Measurements from ENCODE around the gene FBLL1. TPM values are rescaled to one million over a fixed set of nuclear protein-coding genes. Genes with fewer than 3 reads are reported as not detected.
"Not testable (repeated sequence)": the region's sequence is repeated elsewhere in the genome, so short reads cannot be mapped to it uniquely, and the experiment has no call there.

FBLL1 gene
- total RNA-seq, 2 experiments from 2014 or later, result 0.20 TPM; not detected in 1

GRCh38 chr5:168531191-168531590, 2.1 kb downstream of the FBLL1 start:
- CTCF ChIA-PET, result no interaction called here

DNA sequence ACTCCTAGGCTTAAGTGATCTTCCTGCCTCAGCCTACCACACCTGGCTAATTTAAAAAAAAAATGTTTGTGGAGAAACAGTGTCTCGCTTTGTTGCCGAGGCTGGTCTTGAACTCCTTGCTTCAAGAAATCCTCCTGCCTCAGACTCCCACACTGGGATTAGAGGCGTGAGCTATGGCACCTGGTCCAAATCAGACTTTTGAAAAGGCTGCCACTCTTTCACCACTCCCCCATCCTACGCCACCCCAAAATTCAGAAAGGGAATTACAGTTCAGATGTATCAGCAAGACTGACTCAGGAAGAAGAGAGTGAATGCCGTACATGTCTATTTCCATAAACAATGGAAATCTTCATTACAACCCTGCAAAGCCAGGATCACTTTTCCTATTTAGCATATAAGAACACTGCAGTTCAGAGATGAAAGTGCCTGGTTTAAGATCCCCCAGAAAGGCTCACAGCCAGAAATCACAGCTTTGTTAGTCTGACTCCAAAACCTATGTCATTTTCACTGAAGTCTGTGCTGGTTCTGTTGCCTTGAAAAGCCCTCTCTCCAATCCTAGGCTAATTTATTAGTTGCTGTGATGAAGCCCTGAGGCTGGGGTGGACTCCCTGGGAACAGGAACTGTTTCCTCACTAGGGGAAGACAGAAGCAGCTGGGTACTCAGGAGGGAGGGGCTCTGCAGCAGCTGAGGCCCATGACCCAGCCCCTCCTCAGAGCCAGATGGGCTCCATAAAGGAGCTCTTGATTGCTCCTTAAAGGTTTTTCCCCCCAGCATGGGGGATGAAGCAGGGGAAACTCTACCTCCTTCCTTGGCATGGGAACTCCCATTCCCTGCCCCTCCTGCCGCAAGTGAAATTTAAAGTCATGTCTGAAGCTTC, 3.1 kb downstream of the FBLL1 start:
- ATAC-seq (no peak), DNase-seq (no peak)
- POLR2A ChIA-PET, result no interaction called here
- Mint-ChIP-seq H3K4me1 (ENCODE audit: low read depth) (peaks cover 12% of the 10 kb centered on the region), H3K27ac (no peak overlapping the region), H3K4me3 (no peak overlapping the region), H3K27me3 (peaks cover 33% of the 10 kb centered on the region), H3K36me3 (ENCODE audit: low read depth) (peaks cover 11% of the 10 kb centered on the region), H3K9me3 (no peaks in the 10 kb centered on the region)
- CTCF ChIA-PET, result no interaction called here
- TF ChIP-seq, protein P1, sequence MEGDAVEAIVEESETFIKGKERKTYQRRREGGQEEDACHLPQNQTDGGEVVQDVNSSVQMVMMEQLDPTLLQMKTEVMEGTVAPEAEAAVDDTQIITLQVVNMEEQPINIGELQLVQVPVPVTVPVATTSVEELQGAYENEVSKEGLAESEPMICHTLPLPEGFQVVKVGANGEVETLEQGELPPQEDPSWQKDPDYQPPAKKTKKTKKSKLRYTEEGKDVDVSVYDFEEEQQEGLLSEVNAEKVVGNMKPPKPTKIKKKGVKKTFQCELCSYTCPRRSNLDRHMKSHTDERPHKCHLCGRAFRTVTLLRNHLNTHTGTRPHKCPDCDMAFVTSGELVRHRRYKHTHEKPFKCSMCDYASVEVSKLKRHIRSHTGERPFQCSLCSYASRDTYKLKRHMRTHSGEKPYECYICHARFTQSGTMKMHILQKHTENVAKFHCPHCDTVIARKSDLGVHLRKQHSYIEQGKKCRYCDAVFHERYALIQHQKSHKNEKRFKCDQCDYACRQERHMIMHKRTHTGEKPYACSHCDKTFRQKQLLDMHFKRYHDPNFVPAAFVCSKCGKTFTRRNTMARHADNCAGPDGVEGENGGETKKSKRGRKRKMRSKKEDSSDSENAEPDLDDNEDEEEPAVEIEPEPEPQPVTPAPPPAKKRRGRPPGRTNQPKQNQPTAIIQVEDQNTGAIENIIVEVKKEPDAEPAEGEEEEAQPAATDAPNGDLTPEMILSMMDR (IDR thresholded peaks at IDR 0.05), result no peak
- intact Hi-C loops (cut with micrococcal nuclease), result no loop called here

More at GRCh38 chr5:168531191-168531590, 2.1 kb downstream of the FBLL1 start:
- H3K4me3 Mint-ChIP-seq, result no peak overlapping the region
- ATAC-seq, result no peak
- H3K4me1 Mint-ChIP-seq (ENCODE audit: low read depth), result peaks cover 12% of the 10 kb centered on the region
- H3K36me3 Mint-ChIP-seq (ENCODE audit: low read depth), result peaks cover 13% of the 10 kb centered on the region
- no peak overlapping the region for H3K27ac Mint-ChIP-seq
- no peak for DNase-seq
- TF ChIP-seq, protein P1 (IDR thresholded peaks at IDR 0.05), result no peak
- peaks cover 33% of the 10 kb centered on the region for H3K27me3 Mint-ChIP-seq
- intact Hi-C loops (cut with micrococcal nuclease), result no loop called here
- POLR2A ChIA-PET, result no interaction called here
- H3K9me3 Mint-ChIP-seq, result no peaks in the 10 kb centered on the region

DNA sequence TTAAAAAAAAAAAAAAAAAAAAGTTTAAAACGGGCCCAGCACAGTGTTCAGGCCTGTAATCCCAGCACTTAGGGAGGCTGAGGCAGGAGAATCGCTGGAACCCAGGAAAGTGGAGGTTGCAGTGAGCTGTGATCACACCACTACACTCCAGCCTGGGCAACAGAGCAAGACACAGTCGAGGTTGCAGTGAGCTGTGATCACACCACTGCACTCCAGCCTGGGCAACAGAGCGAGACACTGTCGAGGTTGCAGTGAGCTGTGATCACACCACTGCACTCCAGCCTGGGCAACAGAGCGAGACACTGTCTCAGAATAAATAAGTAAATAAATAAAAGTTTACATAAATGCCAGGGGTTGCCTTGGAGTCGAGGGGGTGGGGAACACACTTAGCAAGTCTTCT, 5.2 kb downstream of the FBLL1 start:
- H3K27ac Mint-ChIP-seq; DNase-seq; CTCF ChIA-PET; intact Hi-C loops (cut with micrococcal nuclease); H3K4me1 Mint-ChIP-seq (ENCODE audit: low read depth); H3K9me3 Mint-ChIP-seq; POLR2A ChIA-PET; H3K4me3 Mint-ChIP-seq; H3K36me3 Mint-ChIP-seq (ENCODE audit: low read depth); ATAC-seq: not testable (repeated sequence)
- H3K27me3 Mint-ChIP-seq, result peaks cover 24% of the 10 kb centered on the region

GRCh38 chr5:168537176-168537575, 8.1 kb downstream of the FBLL1 start:
- H3K27ac Mint-ChIP-seq, result no peak overlapping the region
- H3K36me3 Mint-ChIP-seq (ENCODE audit: low read depth), result no peaks in the 10 kb centered on the region
- H3K9me3 Mint-ChIP-seq, result no peaks in the 10 kb centered on the region
- DNase-seq (no peak), ATAC-seq (no peak)
- peaks cover 5% of the 10 kb centered on the region for H3K27me3 Mint-ChIP-seq
- H3K4me3 Mint-ChIP-seq, result no peak overlapping the region
- ChIA-PET POLR2A (no interaction called here), CTCF (interaction anchor here (0.7 kb wide), 1 partner anchor 9 kb away, joined by 3 read pairs; no protein-coding TSS in a partner anchor)
- no peaks in the 10 kb centered on the region for H3K4me1 Mint-ChIP-seq (ENCODE audit: low read depth)
- intact Hi-C loops (cut with micrococcal nuclease), result no loop called here
- TF ChIP-seq, protein P1 (IDR thresholded peaks at IDR 0.05), result no peak

DNA sequence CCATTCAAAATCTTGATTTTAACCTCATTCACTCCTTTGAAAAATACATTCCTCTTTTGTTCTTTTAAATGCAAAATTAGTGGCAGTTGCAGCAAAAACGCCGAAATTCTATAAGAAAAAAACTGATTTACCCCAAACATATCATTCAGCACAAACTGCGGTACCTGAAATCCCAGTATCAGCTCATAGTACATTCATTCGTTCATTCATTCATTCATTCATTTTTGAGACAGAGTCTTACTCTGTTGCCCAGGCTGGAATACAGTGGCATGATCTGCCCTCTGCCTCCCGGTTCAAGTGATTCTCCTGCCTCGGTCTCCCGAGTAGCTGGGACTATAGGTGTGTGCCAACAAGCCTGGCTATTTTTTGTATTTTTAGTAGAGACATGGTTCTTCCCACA, 20.4 kb downstream of the FBLL1 start:
- POLR2A ChIA-PET, result interaction anchor here (1.4 kb wide), 1 partner anchor 10 kb away, joined by 3 read pairs; no protein-coding TSS in a partner anchor
- TF ChIP-seq, protein P1 (IDR thresholded peaks at IDR 0.05), result no peak
- CTCF ChIA-PET, result no interaction called here
- H3K27me3 Mint-ChIP-seq, result no peaks in the 10 kb centered on the region
- peaks cover 58% of the 10 kb centered on the region for H3K36me3 Mint-ChIP-seq (ENCODE audit: low read depth)
- DNase-seq, result no peak
- intact Hi-C loops (cut with micrococcal nuclease), result no loop called here
- no peak overlapping the region for H3K27ac Mint-ChIP-seq
- peaks cover 7% of the 10 kb centered on the region for H3K9me3 Mint-ChIP-seq
- ATAC-seq, result no peak
- H3K4me3 Mint-ChIP-seq, result no peak overlapping the region
- no peaks in the 10 kb centered on the region for H3K4me1 Mint-ChIP-seq (ENCODE audit: low read depth)

Data from activated CD8-positive, alpha-beta T cell treated with anti-CD3 and anti-CD28 coated beads for 36 hours (primary cell).